ENCODE data around the gene DHTKD1.
"Not testable (repeated sequence)": the region's sequence is repeated elsewhere in the genome, so short reads cannot be mapped to it uniquely, and the experiment has no call there.

Gene DHTKD1

GRCh38 chr10:12097361-12097760 lies 28.6 kb downstream of the DHTKD1 start:
- H3K79me2 ChIP-seq (ENCODE audit: control insufficient read depth, insufficient read depth, low read length); H2BK15ac ChIP-seq (replicated peaks; ENCODE audit: low read depth); H2BK5ac ChIP-seq (ENCODE audit: low read length); H2AK5ac ChIP-seq (ENCODE audit: low read length); H3K27ac ChIP-seq (ENCODE audit: low read depth, low read length); H3K9ac ChIP-seq (ENCODE audit: low read length); H3K18ac ChIP-seq (ENCODE audit: low read length); H3K27me3 ChIP-seq (ENCODE audit: insufficient read depth, low read length, poor library complexity); H4K5ac ChIP-seq (ENCODE audit: low read length); H3K79me1 ChIP-seq (ENCODE audit: low read length); H3K56ac ChIP-seq (ENCODE audit: low read length); H3K36me3 ChIP-seq (ENCODE audit: control insufficient read depth, insufficient read depth, low read length); DNase-seq; H2BK120ac ChIP-seq (ENCODE audit: low read depth, low read length); H4K8ac ChIP-seq (ENCODE audit: low read depth, low read length); H3K4me1 ChIP-seq (ENCODE audit: control insufficient read depth, low read depth, low read length); H3K4ac ChIP-seq (ENCODE audit: low read depth, low read length); H3K4me2 ChIP-seq (ENCODE audit: low read length); H3K4me3 ChIP-seq (ENCODE audit: low read length); H3K23ac ChIP-seq (ENCODE audit: low read length): not testable (repeated sequence)
- no CpG with 5 or more reads among the region's 9 CpGs for WGBS (ENCODE audit: extremely low coverage, insufficient coverage, low lambda C conversion rate)

DNA sequence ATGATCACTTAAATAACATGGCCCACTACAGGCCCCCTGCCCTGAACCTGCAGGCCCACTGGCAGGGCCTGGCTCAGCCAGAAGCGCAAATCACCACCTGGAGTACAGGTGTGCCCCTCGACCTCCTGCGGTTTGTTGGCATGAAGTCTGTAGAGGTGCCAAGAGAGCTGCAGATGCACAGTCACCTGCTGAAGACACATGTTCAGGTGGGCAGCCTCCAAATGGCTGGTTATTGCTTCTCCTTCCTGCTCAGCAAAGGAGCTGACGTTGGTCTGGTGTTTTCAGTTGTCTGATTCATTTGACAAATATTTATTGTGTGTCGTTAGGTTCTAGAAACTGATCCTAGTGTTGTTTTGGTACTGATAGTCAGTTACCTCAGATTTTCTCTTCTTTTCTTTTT lies 29.0 kb downstream of the DHTKD1 start:
- Histone ChIP-seq H3K4me1 (ENCODE audit: control insufficient read depth, low read depth, low read length) (no peaks in the 10 kb centered on the region), H4K8ac (ENCODE audit: low read depth, low read length) (no peak overlapping the region), H3K4me2 (ENCODE audit: low read length) (no peak overlapping the region), H2BK15ac (replicated peaks; ENCODE audit: low read depth) (no peak overlapping the region), H3K27me3 (ENCODE audit: insufficient read depth, low read length, poor library complexity) (no peaks in the 10 kb centered on the region), H3K23ac (ENCODE audit: low read length) (no peak overlapping the region), H3K79me1 (ENCODE audit: low read length) (no peaks in the 10 kb centered on the region), H3K9ac (ENCODE audit: low read length) (no peak overlapping the region), H2AK5ac (ENCODE audit: low read length) (no peak overlapping the region), H3K79me2 (ENCODE audit: control insufficient read depth, insufficient read depth, low read length) (no peaks in the 10 kb centered on the region), H3K18ac (ENCODE audit: low read length) (no peak overlapping the region), H2BK5ac (ENCODE audit: low read length) (no peak overlapping the region), H2BK120ac (ENCODE audit: low read depth, low read length) (no peak overlapping the region), H3K27ac (ENCODE audit: low read depth, low read length) (no peak overlapping the region), H3K4ac (ENCODE audit: low read depth, low read length) (no peak overlapping the region), H4K5ac (ENCODE audit: low read length) (no peak overlapping the region), H3K36me3 (ENCODE audit: control insufficient read depth, insufficient read depth, low read length) (peaks cover 4% of the 10 kb centered on the region), H3K4me3 (ENCODE audit: low read length) (no peak overlapping the region), H3K56ac (ENCODE audit: low read length) (no peak overlapping the region)
- DNase-seq: no peak
- no CpG with 5 or more reads among the region's 5 CpGs for WGBS (ENCODE audit: extremely low coverage, insufficient coverage, low lambda C conversion rate)

GRCh38 chr10:12098966-12099365 lies 30.2 kb downstream of the DHTKD1 start:
- Histone ChIP-seq H3K79me1 (ENCODE audit: low read length) (no peaks in the 10 kb centered on the region), H3K36me3 (ENCODE audit: control insufficient read depth, insufficient read depth, low read length) (peaks cover 6% of the 10 kb centered on the region), H3K9ac (ENCODE audit: low read length) (no peak overlapping the region)

GRCh38 chr10:12103802-12104201 lies 35.0 kb downstream of the DHTKD1 start:
- no peak overlapping the region for H2BK120ac ChIP-seq (ENCODE audit: low read depth, low read length)
- H3K36me3 ChIP-seq (ENCODE audit: control insufficient read depth, insufficient read depth, low read length): peaks cover 5% of the 10 kb centered on the region
- no CpG with 5 or more reads among the region's 4 CpGs for WGBS (ENCODE audit: extremely low coverage, insufficient coverage, low lambda C conversion rate)

More at GRCh38 chr10:12098966-12099365, 30.2 kb downstream of the DHTKD1 start:
- DNase-seq: no peak
- H3K27me3 ChIP-seq (ENCODE audit: insufficient read depth, low read length, poor library complexity): no peaks in the 10 kb centered on the region
- no peak overlapping the region for H3K27ac ChIP-seq (ENCODE audit: low read depth, low read length)
- no peak overlapping the region for H2BK120ac ChIP-seq (ENCODE audit: low read depth, low read length)
- no peak overlapping the region for H3K4ac ChIP-seq (ENCODE audit: low read depth, low read length)
- no CpG with 5 or more reads among the region's 4 CpGs for WGBS (ENCODE audit: extremely low coverage, insufficient coverage, low lambda C conversion rate)
- no peak overlapping the region for H3K23ac ChIP-seq (ENCODE audit: low read length)
- H4K5ac ChIP-seq (ENCODE audit: low read length): no peak overlapping the region
- no peak overlapping the region for H3K4me3 ChIP-seq (ENCODE audit: low read length)
- no peak overlapping the region for H3K56ac ChIP-seq (ENCODE audit: low read length)
- H3K4me1 ChIP-seq (ENCODE audit: control insufficient read depth, low read depth, low read length): no peaks in the 10 kb centered on the region
- H2AK5ac ChIP-seq (ENCODE audit: low read length): no peak overlapping the region
- H2BK15ac ChIP-seq (replicated peaks; ENCODE audit: low read depth): no peak overlapping the region
- H3K79me2 ChIP-seq (ENCODE audit: control insufficient read depth, insufficient read depth, low read length): no peaks in the 10 kb centered on the region
- H3K18ac ChIP-seq (ENCODE audit: low read length): no peak overlapping the region
- H2BK5ac ChIP-seq (ENCODE audit: low read length): no peak overlapping the region
- no peak overlapping the region for H3K4me2 ChIP-seq (ENCODE audit: low read length)
- no peak overlapping the region for H4K8ac ChIP-seq (ENCODE audit: low read depth, low read length)

GRCh38 chr10:12107781-12108180 lies 39.0 kb downstream of the DHTKD1 start:
- Histone ChIP-seq H2BK120ac (ENCODE audit: low read depth, low read length) (no peak overlapping the region), H4K8ac (ENCODE audit: low read depth, low read length) (no peak overlapping the region), H2BK15ac (replicated peaks; ENCODE audit: low read depth) (no peak overlapping the region), H3K36me3 (ENCODE audit: control insufficient read depth, insufficient read depth, low read length) (peaks cover 5% of the 10 kb centered on the region), H3K9ac (ENCODE audit: low read length) (no peak overlapping the region), H3K27ac (ENCODE audit: low read depth, low read length) (no peak overlapping the region), H4K5ac (ENCODE audit: low read length) (no peak overlapping the region), H3K79me2 (ENCODE audit: control insufficient read depth, insufficient read depth, low read length) (no peaks in the 10 kb centered on the region), H3K27me3 (ENCODE audit: insufficient read depth, low read length, poor library complexity) (no peaks in the 10 kb centered on the region), H2BK5ac (ENCODE audit: low read length) (no peak overlapping the region), H3K79me1 (ENCODE audit: low read length) (no peaks in the 10 kb centered on the region), H2AK5ac (ENCODE audit: low read length) (no peak overlapping the region), H3K56ac (ENCODE audit: low read length) (no peak overlapping the region), H3K4me3 (ENCODE audit: low read length) (no peak overlapping the region), H3K4ac (ENCODE audit: low read depth, low read length) (no peak overlapping the region), H3K4me2 (ENCODE audit: low read length) (no peak overlapping the region), H3K23ac (ENCODE audit: low read length) (no peak overlapping the region), H3K4me1 (ENCODE audit: control insufficient read depth, low read depth, low read length) (no peaks in the 10 kb centered on the region), H3K18ac (ENCODE audit: low read length) (no peak overlapping the region)
- DNase-seq: no peak
- no CpG with 5 or more reads among the region's 14 CpGs for WGBS (ENCODE audit: extremely low coverage, insufficient coverage, low lambda C conversion rate)

More at GRCh38 chr10:12103802-12104201, 35.0 kb downstream of the DHTKD1 start:
- H2BK15ac ChIP-seq (replicated peaks; ENCODE audit: low read depth): no peak overlapping the region
- H3K9ac ChIP-seq (ENCODE audit: low read length): no peak overlapping the region
- no peak overlapping the region for H4K8ac ChIP-seq (ENCODE audit: low read depth, low read length)
- no peak overlapping the region for H3K23ac ChIP-seq (ENCODE audit: low read length)
- H3K79me2 ChIP-seq (ENCODE audit: control insufficient read depth, insufficient read depth, low read length): no peaks in the 10 kb centered on the region
- H3K27ac ChIP-seq (ENCODE audit: low read depth, low read length): no peak overlapping the region
- H3K56ac ChIP-seq (ENCODE audit: low read length): no peak overlapping the region
- no peak overlapping the region for H3K4me2 ChIP-seq (ENCODE audit: low read length)
- no peak overlapping the region for H2AK5ac ChIP-seq (ENCODE audit: low read length)
- no peaks in the 10 kb centered on the region for H3K27me3 ChIP-seq (ENCODE audit: insufficient read depth, low read length, poor library complexity)
- no peak overlapping the region for H3K18ac ChIP-seq (ENCODE audit: low read length)
- no peak overlapping the region for H3K4me3 ChIP-seq (ENCODE audit: low read length)
- no peak overlapping the region for H4K5ac ChIP-seq (ENCODE audit: low read length)
- DNase-seq: no peak
- H3K4ac ChIP-seq (ENCODE audit: low read depth, low read length): no peak overlapping the region
- no peaks in the 10 kb centered on the region for H3K79me1 ChIP-seq (ENCODE audit: low read length)
- no peak overlapping the region for H2BK5ac ChIP-seq (ENCODE audit: low read length)
- H3K4me1 ChIP-seq (ENCODE audit: control insufficient read depth, low read depth, low read length): no peaks in the 10 kb centered on the region

GRCh38 chr10:12109286-12109685 lies 40.5 kb downstream of the DHTKD1 start:
- no peak overlapping the region for H2BK15ac ChIP-seq (replicated peaks; ENCODE audit: low read depth)
- no peak overlapping the region for H2AK5ac ChIP-seq (ENCODE audit: low read length)
- peaks cover 2% of the 10 kb centered on the region for H3K36me3 ChIP-seq (ENCODE audit: control insufficient read depth, insufficient read depth, low read length)
- no peak overlapping the region for H3K4ac ChIP-seq (ENCODE audit: low read depth, low read length)
- H4K8ac ChIP-seq (ENCODE audit: low read depth, low read length): no peak overlapping the region
- 100% methylated on average over 1 of the region's 5 CpGs for WGBS (ENCODE audit: extremely low coverage, insufficient coverage, low lambda C conversion rate)
- H2BK120ac ChIP-seq (ENCODE audit: low read depth, low read length): no peak overlapping the region
- no peak overlapping the region for H3K23ac ChIP-seq (ENCODE audit: low read length)
- no peak overlapping the region for H3K4me2 ChIP-seq (ENCODE audit: low read length)
- H3K18ac ChIP-seq (ENCODE audit: low read length): no peak overlapping the region
- H3K9ac ChIP-seq (ENCODE audit: low read length): no peak overlapping the region
- H2BK5ac ChIP-seq (ENCODE audit: low read length): no peak overlapping the region
- no peak for DNase-seq
- no peaks in the 10 kb centered on the region for H3K4me1 ChIP-seq (ENCODE audit: control insufficient read depth, low read depth, low read length)
- no peaks in the 10 kb centered on the region for H3K79me1 ChIP-seq (ENCODE audit: low read length)
- no peaks in the 10 kb centered on the region for H3K27me3 ChIP-seq (ENCODE audit: insufficient read depth, low read length, poor library complexity)
- H4K5ac ChIP-seq (ENCODE audit: low read length): no peak overlapping the region
- H3K27ac ChIP-seq (ENCODE audit: low read depth, low read length): no peak overlapping the region
- H3K56ac ChIP-seq (ENCODE audit: low read length): no peak overlapping the region
- no peak overlapping the region for H3K4me3 ChIP-seq (ENCODE audit: low read length)
- H3K79me2 ChIP-seq (ENCODE audit: control insufficient read depth, insufficient read depth, low read length): no peaks in the 10 kb centered on the region

Data from mesendoderm (in vitro differentiated cells).